ENCODE data around the gene COL9A3.

COL9A3 gene

GRCh38 chr20:62817975-62818591, 1.2 kb downstream of the COL9A3 start:
- no peak for DNase-seq (ENCODE audit: low read depth)
- H3K4me3 ChIP-seq (ENCODE audit: low read length), result no peak overlapping the region
- TF ChIP-seq CTCF (conservative IDR thresholded peaks at IDR 0.05; ENCODE audit: low read length), result no peak

GRCh38 chr20:62818592-62819493, 2.0 kb downstream of the COL9A3 start:
- no peak overlapping the region for H3K4me3 ChIP-seq (ENCODE audit: low read length)
- no peak for TF ChIP-seq CTCF (conservative IDR thresholded peaks at IDR 0.05; ENCODE audit: low read length)
- DNase-seq (ENCODE audit: low read depth), result no peak

GRCh38 chr20:62819494-62820174, 2.8 kb downstream of the COL9A3 start:
- H3K4me3 ChIP-seq (ENCODE audit: low read length), result no peak overlapping the region
- DNase-seq (ENCODE audit: low read depth), result no peak
- TF ChIP-seq CTCF (conservative IDR thresholded peaks at IDR 0.05; ENCODE audit: low read length), result no peak

DNA sequence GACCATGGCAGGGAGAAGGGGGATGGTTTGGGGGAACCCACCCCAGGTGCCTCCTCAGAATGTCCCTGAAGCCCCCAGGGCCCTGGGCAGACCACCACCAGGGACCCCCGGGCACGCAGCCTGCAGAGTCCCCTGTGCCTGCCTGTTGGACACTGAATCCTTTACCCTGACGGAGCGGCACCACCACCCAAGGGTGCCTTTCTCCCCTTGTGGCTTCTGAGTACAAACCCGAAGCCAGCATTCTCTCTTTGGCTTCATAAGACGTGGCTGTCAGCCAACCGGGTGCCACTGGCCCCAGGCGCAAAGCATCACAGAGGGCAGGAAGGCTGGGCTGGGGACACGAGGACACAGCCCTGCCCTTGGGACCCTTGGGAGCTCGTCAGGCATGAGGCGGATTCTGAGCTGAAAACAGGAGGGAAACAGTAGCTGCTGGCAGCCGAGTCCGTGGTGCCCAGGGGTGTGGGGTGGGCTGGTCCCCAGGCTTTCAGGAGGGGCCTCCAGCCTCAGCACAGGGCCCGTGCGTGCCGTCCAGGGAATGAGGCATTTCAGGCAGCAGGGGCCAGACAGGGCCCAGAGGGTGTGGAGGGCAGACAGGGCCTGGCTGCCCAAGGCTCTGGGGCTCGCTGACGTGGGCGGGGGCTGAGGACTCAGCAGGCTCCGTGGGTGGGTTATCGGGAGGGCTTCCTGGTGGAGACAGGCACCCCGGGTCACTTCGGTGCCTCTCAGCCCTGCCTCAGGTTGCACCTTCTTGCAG, 3.5 kb downstream of the COL9A3 start:
- TF ChIP-seq CTCF (conservative IDR thresholded peaks at IDR 0.05; ENCODE audit: low read length), result no peak
- DNase-seq (ENCODE audit: low read depth), result no peak
- no peak overlapping the region for H3K4me3 ChIP-seq (ENCODE audit: low read length)

DNA sequence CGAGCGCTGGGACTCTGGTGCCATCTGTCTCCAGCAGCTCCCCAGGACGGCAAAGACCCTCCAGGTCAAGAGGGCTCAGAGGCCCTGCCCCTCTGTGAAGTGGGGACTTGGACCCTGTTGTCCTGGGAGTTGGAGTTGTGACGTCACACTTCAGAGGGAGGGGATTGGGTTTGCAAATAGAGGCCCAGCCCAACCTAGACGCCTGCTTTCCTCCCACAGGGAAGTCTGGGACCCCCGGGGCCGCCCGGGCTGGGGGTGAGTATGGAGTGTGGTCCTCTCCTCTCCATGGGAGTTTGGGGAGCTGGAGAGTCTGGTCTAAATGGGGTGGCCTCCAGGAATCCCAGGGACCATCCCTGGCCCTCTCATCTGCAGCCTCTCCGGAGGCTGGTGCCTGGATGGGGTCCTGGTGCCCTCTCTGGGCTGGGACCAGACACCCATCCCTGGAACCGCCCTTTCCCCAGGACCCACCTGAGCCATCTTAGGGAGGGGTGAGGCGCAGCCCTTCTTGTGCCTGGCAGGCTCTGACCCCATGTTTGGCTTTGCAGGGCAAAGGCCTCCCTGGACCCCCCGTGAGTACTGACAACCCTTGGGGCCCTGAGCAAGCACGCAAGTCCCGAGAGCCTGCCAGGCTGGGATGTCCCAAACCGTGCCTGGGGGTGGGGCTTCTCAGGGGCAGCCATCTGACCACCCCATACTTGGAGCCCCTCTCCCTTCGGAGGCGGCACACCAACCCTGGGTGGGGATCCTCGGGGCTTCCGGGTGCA, 4.3 kb downstream of the COL9A3 start:
- no peak overlapping the region for H3K4me3 ChIP-seq (ENCODE audit: low read length)
- no peak for TF ChIP-seq CTCF (conservative IDR thresholded peaks at IDR 0.05; ENCODE audit: low read length)
- no peak for DNase-seq (ENCODE audit: low read depth)

DNA sequence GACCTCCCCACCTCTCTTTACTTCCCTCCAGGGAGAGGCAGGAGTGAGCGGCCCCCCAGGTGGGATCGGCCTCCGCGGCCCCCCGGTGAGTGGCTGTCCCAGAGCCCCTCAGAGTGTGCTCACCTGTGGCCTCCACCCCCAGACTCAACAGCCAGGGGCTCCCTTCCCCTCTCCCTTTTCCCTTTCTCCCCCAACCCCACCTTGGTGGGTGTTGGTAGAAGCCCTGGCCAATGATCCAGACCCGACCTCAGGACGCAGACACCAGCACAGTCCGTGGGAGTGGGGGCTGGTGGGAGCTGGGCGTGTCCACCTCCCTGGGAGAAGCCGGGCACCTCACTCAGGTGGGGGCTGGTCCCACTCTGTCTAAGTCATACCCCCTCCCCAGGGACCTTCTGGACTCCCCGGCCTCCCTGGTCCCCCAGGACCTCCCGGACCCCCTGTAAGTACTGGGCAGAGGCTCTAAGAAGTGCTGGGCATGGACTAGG, 4.9 kb downstream of the COL9A3 start:
- TF ChIP-seq CTCF (conservative IDR thresholded peaks at IDR 0.05; ENCODE audit: low read length), result no peak
- no peak for DNase-seq (ENCODE audit: low read depth)
- no peak overlapping the region for H3K4me3 ChIP-seq (ENCODE audit: low read length)

Measured in AG10803 (cell line).